Sciatic nerve (tissue), 2 donors: Measurements from ENCODE around the gene TTC3. TPM values are rescaled to one million over a fixed set of nuclear protein-coding genes. Genes with fewer than 3 reads are reported as not detected.
A peak's percentile ranks its signal among the peaks of the same experiment; 100 is the strongest.
"Not testable (repeated sequence)": the region's sequence is repeated elsewhere in the genome, so short reads cannot be mapped to it uniquely, and the experiment has no call there.

Source experiments
- ATAC-seq: fragments of 200-7000 bp; cut with Tn5 transposase; one replicate; pipeline ENCODE4 v1.9.1; 2020; ENCODE audit warnings: mild to moderate bottlenecking, moderate library complexity
- DNase-seq: peaks from one replicate; pipeline ENCODE4 v3.0.0-alpha.2; 2020; ENCODE audit warnings: low spot score
- intact Hi-C: fragments of 100-400 bp; cut with DNase I; formaldehyde crosslinking; loops from one replicate; pipeline ENCODE4 v1.14.2; 2022
- total RNA-seq: library from RNA; stranded (reverse); fragmentation: NEBNext Ultra II Directional; extraction: Animal tissue kit (Norgen Biotek cat#: 25700); gene quantifications from one replicate; pipeline ENCODE4 v1.2.1, GENCODE V29; 2021
- donor health status: DM: no; HTN: no; CAD: no.
- donor health status: DM: no; HTN: no; CAD: no.

Gene TTC3
- total RNA-seq, 1 donor from 2014 or later, result 146 TPM

GRCh38 chr21:37202221-37203110 lies 129.4 kb downstream of the TTC3 start:
- ATAC-seq (no peak), DNase-seq (no peak)
- intact Hi-C loops, result no loop called here

DNA sequence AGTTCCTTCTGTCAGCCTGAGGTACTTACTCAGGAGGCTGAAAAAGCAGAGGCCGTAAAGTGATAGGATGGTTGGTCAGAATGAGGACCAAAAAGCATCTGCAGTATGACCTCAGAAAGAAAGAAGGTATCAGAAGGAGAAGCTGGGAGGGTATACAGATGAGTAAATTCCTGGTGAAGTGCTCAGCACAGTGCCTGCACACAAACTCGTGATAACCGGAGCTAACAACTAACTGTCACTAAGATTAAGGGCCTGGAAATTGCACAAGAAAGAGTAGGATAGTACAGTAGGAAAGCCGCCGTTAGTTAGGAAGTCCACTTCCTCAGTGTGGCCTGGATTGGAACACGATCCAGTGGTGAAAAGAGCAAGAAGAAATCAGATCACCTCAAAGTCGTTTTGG lies 131.5 kb downstream of the TTC3 start:
- intact Hi-C loops, result no loop called here
- DNase-seq (no peak), ATAC-seq (no peak)

DNA sequence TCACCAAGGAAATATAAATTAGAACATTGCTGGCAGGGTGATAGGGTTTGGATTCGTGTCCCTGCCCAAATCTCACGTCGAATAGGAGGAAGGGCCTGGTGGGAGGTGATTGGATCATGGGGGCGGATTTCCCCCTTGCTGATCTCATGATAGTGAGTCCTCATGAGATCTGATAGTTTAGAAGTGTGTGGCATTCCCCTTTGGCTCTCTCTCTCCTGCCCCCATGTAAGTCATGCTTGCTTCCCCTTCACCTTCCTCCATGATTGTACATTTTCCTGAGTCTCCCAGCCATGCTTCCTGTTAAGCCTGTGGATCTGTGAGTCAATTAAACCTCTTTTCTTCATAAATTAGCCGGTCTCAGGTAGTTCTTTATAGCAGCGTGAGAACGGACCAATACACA lies 133.4 kb downstream of the TTC3 start:
- intact Hi-C loops, result no loop called here
- DNase-seq, result no peak
- ATAC-seq, result no peak

- intact Hi-C loops, result no loop called here
- ATAC-seq, result peak; percentile 66
- no peak for DNase-seq
Observed at GRCh38 chr21:37207441-37208009, 134.5 kb downstream of the TTC3 start.

- intact Hi-C loops, result no loop called here
- peak; percentile 72 for DNase-seq
- peak; percentile 82 for ATAC-seq
Observed at GRCh38 chr21:37208056-37208721, 135.1 kb downstream of the TTC3 start.

GRCh38 chr21:37208741-37209225 lies 135.7 kb downstream of the TTC3 start:
- intact Hi-C loops, result no loop called here
- ATAC-seq (peak; percentile 11), DNase-seq (peak; percentile 53)

DNA sequence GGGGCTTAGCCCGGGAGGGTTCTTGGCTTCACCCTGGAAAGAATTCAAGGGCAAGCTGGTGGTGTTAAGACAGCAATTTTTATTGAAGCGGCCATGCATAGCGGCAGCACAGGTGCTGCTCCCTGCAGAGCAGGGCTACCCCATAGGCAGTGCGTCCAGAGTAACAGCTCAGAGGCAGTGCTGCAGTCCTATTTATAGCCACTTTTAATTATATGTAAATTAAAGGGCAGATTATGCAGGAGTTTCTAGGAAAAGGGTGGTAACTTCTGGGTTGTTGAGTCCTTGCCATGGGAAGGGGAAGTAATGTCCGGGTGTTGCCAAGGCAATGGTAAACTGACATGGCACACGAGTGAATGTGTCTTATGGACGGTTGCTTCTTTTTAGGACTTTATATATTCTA lies 137.1 kb downstream of the TTC3 start:
- DNase-seq (no peak), ATAC-seq (no peak)
- intact Hi-C loops, result no loop called here

- DNase-seq (no peak), ATAC-seq (no peak)
- intact Hi-C loops, result no loop called here
Observed at GRCh38 chr21:37210799-37211198, 137.7 kb downstream of the TTC3 start.

- no peak for ATAC-seq
- intact Hi-C loops, result no loop called here
- no peak for DNase-seq
Observed at GRCh38 chr21:37214952-37215351, 141.9 kb downstream of the TTC3 start.

DNA sequence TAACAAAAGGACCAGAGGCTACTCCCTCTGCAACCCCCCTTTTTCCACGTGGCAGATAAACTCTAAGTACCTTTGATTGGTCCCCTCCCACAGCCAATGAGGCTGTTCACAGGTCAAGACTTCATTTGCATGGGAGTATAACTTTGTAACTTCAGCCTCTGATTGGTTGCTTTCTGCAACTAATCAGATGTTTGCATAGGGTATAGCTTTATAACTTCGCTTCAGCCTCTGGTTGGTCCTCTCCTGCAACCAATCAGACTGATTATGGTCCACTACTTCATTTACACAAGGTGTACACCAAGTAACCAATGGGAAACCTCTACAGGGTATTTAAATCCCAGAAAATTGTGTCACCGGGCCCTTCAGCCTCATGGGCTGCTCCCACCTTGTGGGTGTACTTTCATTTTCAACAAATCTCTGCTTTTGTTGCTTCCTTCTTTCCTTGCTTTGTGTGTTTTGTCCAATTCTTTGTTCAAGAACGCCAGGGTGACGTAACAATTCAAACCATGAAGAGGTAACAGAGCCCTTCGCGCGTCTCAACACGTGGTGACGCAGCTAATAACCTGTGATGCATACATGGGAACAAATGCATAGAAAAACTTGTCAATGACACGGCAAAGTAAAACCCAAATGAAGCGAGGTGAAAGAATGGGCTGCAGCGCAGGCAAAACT lies 146.8 kb downstream of the TTC3 start:
- intact Hi-C loops, result loop anchor here (10.0 kb wide), 1 partner anchor 145 kb away; the partner anchor contains the start of gene DYRK1A
- DNase-seq (no peak), ATAC-seq (no peak)

DNA sequence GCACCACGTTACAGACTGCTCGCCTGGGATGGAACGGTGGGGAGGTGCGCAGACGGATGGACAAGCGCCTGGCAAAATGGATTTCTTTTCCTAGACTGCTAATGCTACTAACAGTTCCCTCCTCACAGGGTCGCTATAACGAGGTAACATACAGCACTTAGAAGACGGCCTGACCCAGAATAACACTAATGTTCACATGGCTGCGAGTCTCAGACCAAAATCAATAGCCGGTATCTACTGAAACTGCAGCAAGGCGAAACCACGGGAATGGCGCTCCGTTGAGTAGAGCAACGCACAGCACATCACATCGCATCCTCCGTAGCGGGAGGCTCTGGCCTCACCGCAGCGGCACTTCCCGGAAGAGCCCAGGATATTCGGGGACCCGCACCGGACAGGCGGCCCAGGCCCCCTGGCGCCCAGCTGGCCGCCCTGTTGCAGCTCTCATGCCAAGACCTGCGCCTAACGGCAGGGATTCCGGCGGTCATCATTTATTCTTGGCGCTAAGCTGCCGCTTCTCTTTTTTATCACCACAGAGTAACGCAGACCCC lies 147.5 kb downstream of the TTC3 start:
- ATAC-seq, result peak; percentile 74
- intact Hi-C loops, result loop anchor here (10.0 kb wide), 1 partner anchor 144 kb away; the partner anchor contains the start of gene DYRK1A
- no peak for DNase-seq

DNA sequence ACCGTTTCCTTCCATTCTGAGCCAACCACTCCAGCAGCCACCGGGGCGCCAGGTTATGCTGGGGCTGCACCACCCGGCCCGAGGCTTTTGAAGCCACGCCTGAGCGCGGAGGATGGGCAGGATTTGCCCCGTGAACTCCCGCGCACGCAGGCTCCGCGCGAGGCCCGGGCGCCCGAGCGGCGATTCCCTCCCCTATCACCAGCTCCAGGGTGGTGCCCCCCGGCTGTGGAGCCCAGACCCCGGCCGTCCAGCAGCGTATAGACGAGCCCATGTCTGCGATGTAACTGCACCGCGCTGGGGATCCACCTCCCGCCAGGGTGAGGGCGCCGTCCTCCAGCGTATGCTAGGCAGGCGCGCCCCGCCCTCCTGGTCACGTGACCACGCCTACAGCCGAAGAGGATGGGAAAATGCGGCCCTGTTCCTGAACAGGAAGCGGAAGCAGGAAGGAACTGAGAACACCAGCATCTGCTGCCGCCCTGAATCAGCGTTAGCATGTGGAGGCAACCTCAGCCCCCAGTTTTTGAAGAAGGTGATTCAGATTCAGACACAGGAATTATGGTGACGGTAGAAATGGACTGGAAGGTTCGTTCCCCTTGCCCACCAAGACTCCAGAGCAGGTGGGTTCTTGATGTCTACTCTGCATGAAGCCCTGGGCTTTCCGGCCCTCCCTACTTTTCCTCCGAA lies 148.1 kb downstream of the TTC3 start:
- DNase-seq (peak; percentile 98), ATAC-seq (peak; percentile 99)
- intact Hi-C loops, result loop anchor here (10.0 kb wide), 1 partner anchor 144 kb away; the partner anchor contains the start of gene DYRK1A

GRCh38 chr21:37222248-37222647 lies 149.2 kb downstream of the TTC3 start:
- not testable (repeated sequence) for DNase-seq, ATAC-seq
- intact Hi-C loops, result loop anchor here (10.0 kb wide), 1 partner anchor 143 kb away; the partner anchor contains the start of gene DYRK1A

DNA sequence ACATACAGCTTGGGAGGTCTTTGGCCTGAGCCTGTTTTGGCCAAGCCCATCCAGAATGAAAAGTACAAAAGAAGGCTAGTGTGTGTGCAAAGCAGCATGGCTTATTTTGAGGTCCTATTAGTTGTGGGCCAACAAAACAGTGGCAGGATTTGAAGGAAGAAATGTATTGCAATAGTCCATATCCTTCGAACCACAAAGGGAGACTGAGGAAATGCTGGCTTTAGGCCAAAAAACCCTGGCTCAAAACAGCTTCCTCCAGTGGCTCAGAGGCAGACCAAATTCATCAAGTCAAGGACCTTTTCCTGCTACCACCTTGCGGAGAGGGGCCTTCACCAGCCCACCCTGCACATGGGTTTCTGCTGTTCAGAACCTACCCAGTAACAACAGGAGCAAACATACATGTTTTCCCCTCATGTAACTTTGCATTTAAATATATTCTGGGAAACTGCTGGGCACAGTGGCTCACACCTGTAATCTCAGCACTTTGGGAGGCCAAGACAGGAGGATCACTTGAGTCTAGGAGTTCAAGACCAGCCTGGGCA lies 150.8 kb downstream of the TTC3 start:
- intact Hi-C loops, result loop anchor here (10.0 kb wide), 1 partner anchor 141 kb away; the partner anchor contains the start of gene DYRK1A
- no peak for ATAC-seq
- DNase-seq, result no peak

DNA sequence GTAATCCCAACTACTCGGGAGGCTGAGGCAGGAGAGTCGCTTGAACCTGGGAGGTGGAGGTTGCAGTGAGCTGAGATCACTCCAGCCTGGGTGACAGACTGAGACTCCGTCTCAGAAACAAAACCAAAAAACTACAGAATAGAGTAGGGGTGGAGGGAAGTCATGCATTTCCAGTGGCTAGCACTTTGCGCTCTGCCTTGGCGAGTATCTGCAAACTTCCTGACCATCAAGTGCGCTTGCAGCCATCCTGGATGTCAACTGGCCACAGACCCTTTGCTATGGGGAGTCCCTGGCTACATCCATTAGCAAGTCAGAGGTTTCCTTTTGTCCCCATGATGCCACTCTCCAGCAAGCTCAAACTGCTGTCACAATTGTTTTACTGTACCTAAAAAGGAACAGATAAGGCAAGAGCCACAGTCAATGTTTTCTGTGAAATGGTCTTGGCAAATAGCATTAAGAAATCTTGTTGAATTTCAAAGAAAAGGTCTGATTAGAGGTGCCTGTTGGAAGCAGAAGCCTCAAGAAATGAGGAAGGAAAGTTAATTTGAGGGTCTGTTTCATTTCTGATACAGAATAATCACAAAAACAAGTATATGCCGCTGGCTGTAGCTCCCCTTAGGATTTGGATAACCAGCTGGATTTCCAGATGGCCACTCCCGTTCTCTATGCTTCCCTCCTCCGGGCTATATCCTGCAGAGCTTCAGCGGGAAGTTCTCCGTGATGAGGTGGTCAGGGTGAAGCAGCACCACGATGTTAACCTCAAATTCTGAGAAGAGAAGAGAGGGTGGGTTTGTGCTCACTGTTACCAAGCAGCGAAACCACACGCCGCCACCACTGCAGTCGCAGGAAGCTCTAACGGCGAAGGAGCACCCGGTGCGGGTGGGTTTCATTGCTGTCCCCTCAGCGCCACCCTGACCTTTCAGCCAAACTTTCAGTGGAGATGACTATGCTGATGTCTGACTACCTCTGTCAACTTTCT lies 152.1 kb downstream of the TTC3 start:
- intact Hi-C loops, result loop anchor here (10.0 kb wide), 1 partner anchor 140 kb away; the partner anchor contains the start of gene DYRK1A
- ATAC-seq (no peak), DNase-seq (no peak)

DNA sequence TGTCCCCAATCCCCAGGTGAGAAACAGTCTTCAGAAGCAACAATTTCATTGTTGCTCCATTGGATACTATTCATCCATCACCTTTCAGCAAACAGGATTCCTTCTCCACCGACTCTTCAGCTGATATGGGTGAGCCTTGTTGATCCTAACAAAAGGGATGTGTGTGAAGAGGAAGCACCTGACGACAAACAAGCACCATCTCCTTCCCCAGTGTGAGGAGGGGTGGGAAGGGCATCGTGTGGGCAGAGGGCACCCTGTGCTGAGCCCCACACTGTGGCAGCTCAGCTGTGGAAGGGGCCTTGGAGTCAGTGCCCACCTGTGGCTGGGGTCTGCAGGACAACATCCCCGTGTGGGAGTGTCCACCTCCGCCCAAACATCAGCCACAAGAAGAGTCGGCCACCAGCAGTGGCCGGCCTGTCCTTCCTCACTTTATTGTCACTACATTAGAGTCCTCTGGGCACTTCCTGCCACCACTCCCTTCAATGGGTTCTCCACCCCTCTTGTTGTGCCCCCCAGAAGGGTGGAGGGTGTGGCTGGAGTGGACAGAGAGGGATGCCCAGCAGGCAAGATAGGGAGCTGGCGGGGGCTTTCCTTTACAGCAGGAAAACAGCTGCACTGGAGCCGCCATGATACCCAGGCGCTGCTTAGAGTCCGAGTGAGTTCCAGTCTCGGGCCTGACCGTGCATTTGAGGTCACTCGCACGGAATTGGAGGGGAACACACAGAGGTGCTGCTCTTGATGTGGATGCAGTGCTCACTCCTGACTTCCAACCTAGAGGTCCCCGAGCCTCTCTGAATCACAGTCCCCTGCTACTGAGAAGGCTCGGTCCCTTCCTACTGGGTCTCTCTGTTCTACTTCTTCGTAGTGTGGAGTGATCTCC lies 153.2 kb downstream of the TTC3 start:
- ATAC-seq, result no peak
- intact Hi-C loops, result loop anchor here (10.0 kb wide), 1 partner anchor 139 kb away; the partner anchor contains the start of gene DYRK1A
- DNase-seq, result no peak
